Stimulated activated naive CD8-positive, alpha-beta T cell treated with anti-CD3 and anti-CD28 coated beads, Interleukin-15, amount 100 ng/mL, for 72 hours (primary cell): Measurements from ENCODE around the gene SVOPL.

Experiments
- ATAC-seq: fragments of 150-1000 bp; cut with Tn5 transposase; 2 replicates; pipeline ENCODE4 v1.10.0; 2021; ENCODE audit warnings: mild to moderate bottlenecking, moderate library complexity
- DNase-seq, 2 donors: peaks; one replicate each; pipeline ENCODE4 v3.0.0; 2021 to 2022
- H3K27ac Mint-ChIP-seq, 2 donors: one replicate each; pipeline ENCODE4 v1.8.0; 2022; ENCODE audit warnings: mild to moderate bottlenecking in 2 of 2, mixed read lengths in 2 of 2, moderate library complexity in 2 of 2
- H3K27me3 Mint-ChIP-seq: one replicate; pipeline ENCODE4 v1.8.0; 2022; ENCODE audit warnings: mixed read lengths
- H3K4me1 Mint-ChIP-seq: one replicate; pipeline ENCODE4 v1.8.0; 2022; ENCODE audit warnings: mild to moderate bottlenecking, mixed read lengths
- H3K4me3 Mint-ChIP-seq, 2 donors: one replicate each; pipeline ENCODE4 v1.8.0; 2022; ENCODE audit warnings: mild to moderate bottlenecking in 2 of 2, mixed read lengths in 2 of 2, moderate library complexity in 1 of 2
- H3K9me3 Mint-ChIP-seq, 2 donors: one replicate each; pipeline ENCODE4 v1.8.0; 2022; ENCODE audit warnings: mixed read lengths in 2 of 2

Gene SVOPL

GRCh38 chr7:138679793-138680192 is 21.4 kb downstream of the SVOPL start:
- ATAC-seq (no peak), DNase-seq (no peak)
- Mint-ChIP-seq H3K9me3 (no peaks in the 10 kb centered on the region), H3K4me3 (no peak overlapping the region), H3K27me3 (no peaks in the 10 kb centered on the region), H3K4me1 (no peaks in the 10 kb centered on the region), H3K27ac (no peak overlapping the region)

GRCh38 chr7:138670594-138670993 is 30.6 kb downstream of the SVOPL start:
- no peak overlapping the region for H3K27ac Mint-ChIP-seq
- H3K9me3 Mint-ChIP-seq = peaks cover 0 to 6% of the 10 kb centered on the region in 2 donors
- peaks cover 19% of the 10 kb centered on the region for H3K4me1 Mint-ChIP-seq
- ATAC-seq (no peak), DNase-seq (no peak)
- H3K4me3 Mint-ChIP-seq = no peak overlapping the region
- peaks cover 7% of the 10 kb centered on the region for H3K27me3 Mint-ChIP-seq

GRCh38 chr7:138669364-138669763 is 31.8 kb downstream of the SVOPL start:
- Mint-ChIP-seq H3K27me3 (peaks cover 10% of the 10 kb centered on the region), H3K27ac (no peak overlapping the region), H3K9me3 (peaks cover 0 to 6% of the 10 kb centered on the region in 2 donors), H3K4me1 (peaks cover 26% of the 10 kb centered on the region), H3K4me3 (no peak overlapping the region)
- ATAC-seq (no peak), DNase-seq (no peak)

- ATAC-seq (no peak), DNase-seq (no peak)
- Mint-ChIP-seq H3K4me1 (peaks cover 30% of the 10 kb centered on the region), H3K9me3 (peaks cover 0 to 6% of the 10 kb centered on the region in 2 donors), H3K4me3 (no peak overlapping the region), H3K27me3 (peaks cover 14% of the 10 kb centered on the region), H3K27ac (no peak overlapping the region)
Observed at GRCh38 chr7:138668946-138669345, 32.2 kb downstream of the SVOPL start.

GRCh38 chr7:138668229-138668596 is 32.9 kb downstream of the SVOPL start:
- Mint-ChIP-seq H3K27ac (peak overlapping the region in 1 of 2 donors; percentile 75), H3K9me3 (peaks cover 0 to 6% of the 10 kb centered on the region in 2 donors), H3K27me3 (peaks cover 20% of the 10 kb centered on the region), H3K4me3 (no peak overlapping the region), H3K4me1 (peaks cover 33% of the 10 kb centered on the region)
- ATAC-seq (no peak), DNase-seq (no peak)

GRCh38 chr7:138667535-138668228 is 33.5 kb downstream of the SVOPL start:
- H3K27me3 Mint-ChIP-seq = peaks cover 20% of the 10 kb centered on the region
- peaks cover 0 to 6% of the 10 kb centered on the region in 2 donors for H3K9me3 Mint-ChIP-seq
- DNase-seq (no peak), ATAC-seq (peak; percentile 41)
- H3K4me1 Mint-ChIP-seq = peaks cover 33% of the 10 kb centered on the region
- H3K27ac Mint-ChIP-seq = peak overlapping the region in 1 of 2 donors; percentile 75
- H3K4me3 Mint-ChIP-seq = no peak overlapping the region

GRCh38 chr7:138666385-138666784 is 34.8 kb downstream of the SVOPL start:
- no peak overlapping the region for H3K4me3 Mint-ChIP-seq
- H3K27ac Mint-ChIP-seq = no peak overlapping the region
- H3K4me1 Mint-ChIP-seq = peaks cover 33% of the 10 kb centered on the region
- peaks cover 20% of the 10 kb centered on the region for H3K27me3 Mint-ChIP-seq
- peaks cover 0 to 6% of the 10 kb centered on the region in 2 donors for H3K9me3 Mint-ChIP-seq
- no peak for ATAC-seq
- DNase-seq = no peak

- Mint-ChIP-seq H3K27me3 (peaks cover 20% of the 10 kb centered on the region), H3K4me3 (no peak overlapping the region), H3K9me3 (peaks cover 0 to 6% of the 10 kb centered on the region in 2 donors), H3K4me1 (peaks cover 31% of the 10 kb centered on the region), H3K27ac (no peak overlapping the region)
- ATAC-seq (no peak), DNase-seq (no peak)
Observed at GRCh38 chr7:138665669-138666140, 35.5 kb downstream of the SVOPL start.

- no peak for DNase-seq
- Mint-ChIP-seq H3K4me1 (peaks cover 27% of the 10 kb centered on the region), H3K27me3 (peaks cover 20% of the 10 kb centered on the region), H3K9me3 (peaks cover 0 to 6% of the 10 kb centered on the region in 2 donors), H3K4me3 (peak overlapping the region; percentile 40 to 72), H3K27ac (peak overlapping the region in 1 of 2 donors; percentile 55)
- ATAC-seq = no peak
Observed at GRCh38 chr7:138665249-138665648, 35.9 kb downstream of the SVOPL start.

GRCh38 chr7:138663725-138664710 is 37.1 kb downstream of the SVOPL start:
- peaks cover 20% of the 10 kb centered on the region for H3K27me3 Mint-ChIP-seq
- peaks cover 0 to 6% of the 10 kb centered on the region in 2 donors for H3K9me3 Mint-ChIP-seq
- H3K27ac Mint-ChIP-seq = peak overlapping the region in 1 of 2 donors; percentile 80
- peak overlapping the region; percentile 84 to 88 for H3K4me3 Mint-ChIP-seq
- ATAC-seq (peak; percentile 62), DNase-seq (peak in 1 of 2 donors; percentile 4)
- peaks cover 26% of the 10 kb centered on the region for H3K4me1 Mint-ChIP-seq

GRCh38 chr7:138662991-138663320 is 38.2 kb downstream of the SVOPL start:
- DNase-seq = no peak
- Mint-ChIP-seq H3K27me3 (peaks cover 20% of the 10 kb centered on the region), H3K4me3 (no peak overlapping the region), H3K4me1 (peaks cover 22% of the 10 kb centered on the region), H3K27ac (no peak overlapping the region), H3K9me3 (peaks cover 0 to 3% of the 10 kb centered on the region in 2 donors)
- ATAC-seq = no peak

GRCh38 chr7:138662076-138662990 is 38.8 kb downstream of the SVOPL start:
- no peak overlapping the region for H3K4me3 Mint-ChIP-seq

GRCh38 chr7:138661069-138661635 is 40.0 kb downstream of the SVOPL start:
- H3K4me3 Mint-ChIP-seq = no peak overlapping the region
- no peak overlapping the region for H3K27ac Mint-ChIP-seq
- no peak for DNase-seq

More at GRCh38 chr7:138662076-138662990, 38.8 kb downstream of the SVOPL start:
- peaks cover 20% of the 10 kb centered on the region for H3K27me3 Mint-ChIP-seq
- H3K27ac Mint-ChIP-seq = peak overlapping the region in 1 of 2 donors; percentile 13
- no peak for DNase-seq
- no peak for ATAC-seq
- H3K9me3 Mint-ChIP-seq = no peaks in the 10 kb centered on the region
- peaks cover 16% of the 10 kb centered on the region for H3K4me1 Mint-ChIP-seq

GRCh38 chr7:138658889-138659288 is 42.3 kb downstream of the SVOPL start:
- DNase-seq (no peak), ATAC-seq (no peak)
- Mint-ChIP-seq H3K27ac (no peak overlapping the region), H3K4me1 (peaks cover 3% of the 10 kb centered on the region), H3K9me3 (no peaks in the 10 kb centered on the region), H3K27me3 (peaks cover 5% of the 10 kb centered on the region), H3K4me3 (no peak overlapping the region)

More at GRCh38 chr7:138661069-138661635, 40.0 kb downstream of the SVOPL start:
- Mint-ChIP-seq H3K4me1 (peaks cover 14% of the 10 kb centered on the region), H3K9me3 (no peaks in the 10 kb centered on the region), H3K27me3 (peaks cover 13% of the 10 kb centered on the region)
- ATAC-seq = no peak
